CD14-positive monocyte (primary cell): Measurements from ENCODE around the gene SSTR5. TPM values are rescaled to one million over a fixed set of nuclear protein-coding genes. Genes with fewer than 3 reads are reported as not detected.
A peak's percentile ranks its signal among the peaks of the same experiment; 100 is the strongest.

Experiments used
- DNase-seq, 3 donors: peaks; one replicate each; pipeline ENCODE4 v3.0.0-alpha.2; 2011 to 2022
- H2AFZ ChIP-seq: 2 replicates; pipeline ENCODE4 v1.6.0; 2012; ENCODE audit warnings: mild to moderate bottlenecking, low read depth, low read length, inconsistent platforms; ENCODE audit not compliant: insufficient read depth, poor library complexity, severe bottlenecking
- H3K27ac ChIP-seq, 2 donors: 1 replicate in 1 of 2; 2 replicates in 1 of 2; pipeline ENCODE4 v1.5.1; 2012 to 2013; ENCODE audit warnings: low read length in 2 of 2, control low read depth in 1 of 2, inconsistent platforms in 1 of 2, low read depth in 1 of 2, mild to moderate bottlenecking in 1 of 2
- H3K27me3 ChIP-seq, 2 donors: one replicate each; pipeline versions ENCODE4 v1.6.0 to v1.6.1; 2011 to 2013; ENCODE audit warnings: low read length in 2 of 2; ENCODE audit not compliant: control insufficient read depth in 2 of 2, insufficient read depth in 2 of 2
- H3K36me3 ChIP-seq, 2 donors: replicated peaks in 1 of 2; 1 replicate in 1 of 2; 2 replicates in 1 of 2; pipeline versions ENCODE4 v1.5.1 to v1.6.1; 2012 to 2013; ENCODE audit warnings: low read length in 2 of 2, control low read depth in 1 of 2, inconsistent platforms in 1 of 2, mild to moderate bottlenecking in 1 of 2; ENCODE audit not compliant: insufficient read depth in 2 of 2, control insufficient read depth in 1 of 2
- H3K4me1 ChIP-seq, 2 donors: 1 replicate in 1 of 2; 2 replicates in 1 of 2; pipeline versions ENCODE4 v1.5.1 to v1.6.1; 2012 to 2013; ENCODE audit warnings: low read length in 2 of 2, control low read depth in 1 of 2, inconsistent platforms in 1 of 2, mild to moderate bottlenecking in 1 of 2, moderate library complexity in 1 of 2; ENCODE audit not compliant: insufficient read depth in 2 of 2, control insufficient read depth in 1 of 2
- H3K4me2 ChIP-seq: replicated peaks from 2 replicates; pipeline ENCODE3; 2012; ENCODE audit warnings: low read length, moderate library complexity, mild to moderate bottlenecking; ENCODE audit not compliant: poor library complexity, severe bottlenecking; ENCODE audit errors: extremely low read depth
- H3K4me3 ChIP-seq, 3 experiments: fragments of 200-600 bp in 1 of 3; sonication (generic) in 1 of 3; replicated peaks in 1 of 3; 1 replicate in 2 of 3; 2 replicates in 1 of 3; pipeline ENCODE4 v1.5.1; 2011 to 2013; ENCODE audit warnings: low read length in 3 of 3, mild to moderate bottlenecking in 3 of 3, control low read depth in 2 of 3, low read depth in 2 of 3, inconsistent platforms in 1 of 3, moderate library complexity in 1 of 3
- H3K79me2 ChIP-seq: 2 replicates; pipeline ENCODE4 v1.6.0; 2012; ENCODE audit warnings: mild to moderate bottlenecking, control low read depth, inconsistent platforms, low read length, moderate library complexity; ENCODE audit not compliant: insufficient read depth
- H3K9ac ChIP-seq: 2 replicates; pipeline ENCODE4 v1.6.0; 2017; ENCODE audit warnings: low read length, mild to moderate bottlenecking; ENCODE audit not compliant: insufficient read depth, poor library complexity, severe bottlenecking
- H3K9me3 ChIP-seq, 2 donors: replicated peaks in 1 of 2; 1 replicate in 1 of 2; 2 replicates in 1 of 2; pipeline versions ENCODE4 v1.5.1 to v1.6.1; 2012 to 2013; ENCODE audit warnings: low read length in 2 of 2, control low read depth in 1 of 2; ENCODE audit not compliant: control insufficient read depth in 1 of 2, insufficient read depth in 1 of 2
- H4K20me1 ChIP-seq: 2 replicates; pipeline ENCODE4 v1.6.0; 2012; ENCODE audit warnings: mild to moderate bottlenecking, low read length, control low read depth, moderate library complexity; ENCODE audit not compliant: insufficient read depth
- H3K27ac Mint-ChIP-seq, 7 donors: one replicate each; pipeline ENCODE4 v1.8.0; 2020; ENCODE audit warnings: mild to moderate bottlenecking in 7 of 7, mixed read lengths in 7 of 7, moderate library complexity in 6 of 7, inconsistent platforms in 2 of 7
- H3K27me3 Mint-ChIP-seq, 3 donors: one replicate each; pipeline ENCODE4 v1.8.0; 2021 to 2022; ENCODE audit warnings: low read depth in 3 of 3, mild to moderate bottlenecking in 3 of 3, mixed read lengths in 3 of 3, moderate library complexity in 3 of 3, inconsistent platforms in 1 of 3
- H3K36me3 Mint-ChIP-seq, 2 donors: one replicate each; pipeline ENCODE4 v1.8.0; 2020; ENCODE audit warnings: mixed read lengths in 2 of 2, inconsistent platforms in 1 of 2, mild to moderate bottlenecking in 1 of 2
- H3K4me1 Mint-ChIP-seq: one replicate; pipeline ENCODE4 v1.8.0; 2020; ENCODE audit warnings: mild to moderate bottlenecking, mixed read lengths
- H3K4me3 Mint-ChIP-seq, 2 donors: one replicate each; pipeline ENCODE4 v1.8.0; 2020; ENCODE audit warnings: mild to moderate bottlenecking in 2 of 2, mixed read lengths in 2 of 2, moderate library complexity in 1 of 2
- H3K9me3 Mint-ChIP-seq, 7 donors: one replicate each; pipeline ENCODE4 v1.8.0; 2020 to 2022; ENCODE audit warnings: mixed read lengths in 7 of 7, mild to moderate bottlenecking in 6 of 7, moderate library complexity in 6 of 7, inconsistent platforms in 2 of 7
- whole genome bisulfite sequencing: methylation state at CpG from one replicate; pipeline ENCODE4 v1.1.5; 2013; ENCODE audit warnings: missing lambda C conversion rate; ENCODE audit not compliant: insufficient coverage; 5-methylcytosine and 5-hydroxymethylcytosine counted together
- intact Hi-C, 2 donors: fragments of 100-400 bp; cut with micrococcal nuclease; formaldehyde crosslinking; loops; one replicate each; pipeline versions ENCODE4 v1.15.0 to v1.15.1; 2023
- polyA plus RNA-seq, 3 donors: library from polyadenylated mRNA; depleted of rRNA in 1 of 3; unstranded in 2 of 3; stranded (reverse) in 1 of 3; fragments of 300-500 nt in 2 of 3; fragments of >200 nt in 1 of 3; fragmentation: Illumina TruSeq in 2 of 3; gene quantifications; 1 replicate in 2 of 3; 2 replicates in 1 of 3; pipeline ENCODE4 v1.2.3, GENCODE V29; 2012 to 2021
- TF ChIP-seq, protein P1 (sequence below): fragments of 200-600 bp; IDR thresholded peaks from one replicate; pipeline ENCODE4 v1.8.0; 2022; ENCODE audit warnings: antibody characterized with exemption, mild to moderate bottlenecking

The SSTR5 gene
- polyA plus RNA-seq, 3 donors = not detected

DNA sequence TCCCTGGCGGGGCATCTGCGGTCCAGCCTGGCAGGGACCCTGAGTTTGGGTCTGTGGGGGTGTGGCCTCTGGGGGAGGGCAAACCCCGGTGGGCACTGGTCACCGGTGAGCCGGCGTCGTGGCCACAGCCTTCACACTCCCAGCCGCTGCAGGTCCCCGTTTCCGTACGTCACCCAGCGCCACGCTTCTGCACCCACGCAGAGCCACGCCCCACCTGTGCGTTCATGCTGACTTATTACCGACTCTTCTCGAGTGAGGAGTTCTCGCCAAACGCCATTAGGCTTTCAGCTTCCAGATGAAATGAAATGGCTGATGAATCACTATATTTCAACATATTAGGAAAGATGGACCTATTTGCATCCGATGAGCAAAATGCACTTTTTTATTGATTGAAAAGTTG, 8.8 kb upstream of the SSTR5 start:
- H3K36me3 ChIP-seq = no peaks in the 10 kb centered on the region
- no peaks in the 10 kb centered on the region for H4K20me1 ChIP-seq
- peaks cover 0 to 7% of the 10 kb centered on the region in 2 donors for H3K27me3 ChIP-seq
- H3K4me2 ChIP-seq = no peak overlapping the region
- H3K27ac ChIP-seq = no peak overlapping the region
- H3K79me2 ChIP-seq = no peaks in the 10 kb centered on the region
- no peak overlapping the region for H2AFZ ChIP-seq
- peaks cover 7 to 16% (median 11%) of the 10 kb centered on the region in 7 donors for H3K9me3 Mint-ChIP-seq
- H3K4me1 Mint-ChIP-seq = no peaks in the 10 kb centered on the region
- TF ChIP-seq, protein P1, sequence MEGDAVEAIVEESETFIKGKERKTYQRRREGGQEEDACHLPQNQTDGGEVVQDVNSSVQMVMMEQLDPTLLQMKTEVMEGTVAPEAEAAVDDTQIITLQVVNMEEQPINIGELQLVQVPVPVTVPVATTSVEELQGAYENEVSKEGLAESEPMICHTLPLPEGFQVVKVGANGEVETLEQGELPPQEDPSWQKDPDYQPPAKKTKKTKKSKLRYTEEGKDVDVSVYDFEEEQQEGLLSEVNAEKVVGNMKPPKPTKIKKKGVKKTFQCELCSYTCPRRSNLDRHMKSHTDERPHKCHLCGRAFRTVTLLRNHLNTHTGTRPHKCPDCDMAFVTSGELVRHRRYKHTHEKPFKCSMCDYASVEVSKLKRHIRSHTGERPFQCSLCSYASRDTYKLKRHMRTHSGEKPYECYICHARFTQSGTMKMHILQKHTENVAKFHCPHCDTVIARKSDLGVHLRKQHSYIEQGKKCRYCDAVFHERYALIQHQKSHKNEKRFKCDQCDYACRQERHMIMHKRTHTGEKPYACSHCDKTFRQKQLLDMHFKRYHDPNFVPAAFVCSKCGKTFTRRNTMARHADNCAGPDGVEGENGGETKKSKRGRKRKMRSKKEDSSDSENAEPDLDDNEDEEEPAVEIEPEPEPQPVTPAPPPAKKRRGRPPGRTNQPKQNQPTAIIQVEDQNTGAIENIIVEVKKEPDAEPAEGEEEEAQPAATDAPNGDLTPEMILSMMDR = no peak
- H3K27ac Mint-ChIP-seq = no peak overlapping the region
- 96% methylated on average over 8 of the region's 21 CpGs for WGBS
- H3K9me3 ChIP-seq = peaks cover 0 to 7% of the 10 kb centered on the region in 2 donors
- no peaks in the 10 kb centered on the region for H3K36me3 Mint-ChIP-seq
- no peak overlapping the region for H3K4me3 Mint-ChIP-seq
- H3K4me3 ChIP-seq = no peak overlapping the region
- no peaks in the 10 kb centered on the region for H3K4me1 ChIP-seq
- no peak overlapping the region for H3K9ac ChIP-seq
- H3K27me3 Mint-ChIP-seq = peaks cover 14 to 47% (median 32%) of the 10 kb centered on the region in 3 donors
- DNase-seq = no peak
- intact Hi-C loops = no loop called here

DNA sequence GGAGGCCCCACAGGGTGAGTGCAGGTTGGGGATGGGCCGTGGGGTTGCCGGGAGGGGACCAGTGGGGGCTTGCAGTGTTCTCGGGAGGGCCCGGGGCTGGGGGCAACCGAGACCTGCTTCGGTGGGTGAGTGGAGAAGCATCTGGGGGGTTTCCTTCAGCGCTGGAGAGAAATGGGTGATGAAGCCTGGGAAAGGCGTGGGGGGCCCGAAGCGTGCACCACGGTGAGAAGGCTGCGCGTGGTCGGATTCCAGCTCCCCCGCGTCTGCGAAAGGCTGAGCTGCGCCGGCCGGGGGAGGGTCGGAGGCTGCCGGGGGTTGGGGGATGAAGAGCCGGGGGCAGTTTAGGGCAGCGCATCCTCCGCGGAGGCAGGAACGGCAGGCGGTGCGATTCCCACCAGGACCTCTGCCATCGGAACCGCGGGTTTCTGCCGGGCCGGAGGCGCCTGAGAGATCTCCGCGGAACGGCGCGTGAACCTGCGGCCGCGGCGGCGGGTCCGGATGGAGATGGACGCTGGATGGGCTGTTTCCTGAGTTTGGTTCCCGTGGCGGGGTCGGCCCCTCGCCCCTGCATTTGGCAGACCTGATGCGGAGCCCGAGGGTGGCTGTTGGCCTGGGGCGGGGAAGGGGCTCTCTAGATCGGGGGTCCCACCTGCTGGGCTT, 6.9 kb upstream of the SSTR5 start:
- 29% methylated on average over 55 of the region's 55 CpGs for WGBS
- intact Hi-C loops = no loop called here
- H3K27ac Mint-ChIP-seq = no peak overlapping the region

More for the DNA sequence above, 6.9 kb upstream of the SSTR5 start:
- Histone ChIP-seq H3K9me3 (no peaks in the 10 kb centered on the region), H2AFZ (no peak overlapping the region), H4K20me1 (no peaks in the 10 kb centered on the region), H3K79me2 (no peaks in the 10 kb centered on the region), H3K4me2 (no peak overlapping the region), H3K36me3 (no peaks in the 10 kb centered on the region), H3K9ac (no peak overlapping the region), H3K4me1 (no peaks in the 10 kb centered on the region), H3K27ac (no peak overlapping the region), H3K27me3 (peaks cover 0 to 16% of the 10 kb centered on the region in 2 donors), H3K4me3 (no peak overlapping the region)
- H3K4me1 Mint-ChIP-seq = no peaks in the 10 kb centered on the region
- peak overlapping the region in 1 of 2 donors; percentile 83 for H3K4me3 Mint-ChIP-seq
- H3K36me3 Mint-ChIP-seq = no peaks in the 10 kb centered on the region
- no peak for DNase-seq
- peaks cover 0 to 3% (median 0%) of the 10 kb centered on the region in 7 donors for H3K9me3 Mint-ChIP-seq
- TF ChIP-seq, protein P1 = no peak
- H3K27me3 Mint-ChIP-seq = peaks cover 20 to 57% (median 30%) of the 10 kb centered on the region in 3 donors
